ENCODE results near the gene POLR2I. TPM values are rescaled to one million over a fixed set of nuclear protein-coding genes. Genes with fewer than 3 reads are reported as not detected.
A peak's percentile ranks its signal among the peaks of the same experiment; 100 is the strongest.

Gene POLR2I
- total and polyA plus RNA-seq, 2 donors (not counting 1 experiment from before 2014, with no cell fraction given) = 33.4 to 39.1 TPM

DNA sequence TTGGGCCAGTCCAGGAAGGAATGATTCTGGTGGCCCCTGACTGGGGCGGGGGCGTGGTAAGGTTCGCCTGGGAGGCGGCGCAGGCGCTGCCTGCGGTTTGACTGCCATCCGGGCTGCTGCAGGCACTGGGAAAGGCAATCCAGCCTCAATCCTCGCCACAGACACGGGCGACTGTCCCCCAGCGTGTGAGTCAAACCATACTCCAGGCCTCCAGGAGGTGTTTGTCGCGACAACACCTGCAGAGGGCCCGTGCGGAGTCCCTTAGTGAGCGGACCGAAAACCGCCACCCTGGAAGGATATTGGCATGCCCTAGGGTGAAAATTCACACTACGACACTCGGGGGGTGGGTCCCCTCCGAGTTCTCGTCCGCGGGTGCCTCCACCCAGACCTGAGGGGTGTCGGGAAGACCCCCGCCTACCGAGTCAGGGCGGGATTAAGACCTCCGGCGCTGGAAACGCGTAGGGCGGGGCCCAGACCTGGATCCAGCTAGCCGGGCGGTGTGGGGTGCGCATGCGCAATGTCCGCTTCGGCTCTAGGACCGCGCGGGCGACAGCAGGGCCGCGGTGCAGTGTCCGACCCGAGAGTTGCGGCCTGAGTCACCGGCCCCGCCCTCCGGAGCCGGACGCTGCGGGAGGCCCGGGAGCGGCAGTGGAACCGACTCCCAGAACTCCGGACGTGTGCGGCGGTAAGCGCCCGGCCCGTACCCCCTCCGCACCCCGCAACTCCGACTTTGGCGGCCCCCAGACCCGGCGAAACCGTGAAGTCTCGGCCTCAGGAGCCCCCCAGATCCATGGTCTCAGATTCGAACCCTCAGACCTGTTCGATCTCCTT lies 25.0 kb upstream of the POLR2I start, which contains the start of gene CAPNS1:
CAPNS1 (plus strand) TSS at position 594 of the 831 bp plus-strand sequence. CDS start 946 bp downstream, outside the sequence.
- Histone ChIP-seq H3K9me3 (ENCODE audit: control extremely low read depth in 1 of 3, control insufficient read depth in 2 of 3, insufficient read depth in 1 of 3, low read length in 2 of 3) (peaks cover 0 to 5% (median 0%) of the 10 kb centered on the region in 3 donors), H3K27me3 (replicated peaks in 1 of 4; ENCODE audit: control extremely low read depth in 1 of 4, control insufficient read depth in 3 of 4, insufficient read depth in 4 of 4, low read length in 3 of 4) (no peaks in the 10 kb centered on the region), H3K4me3 (ENCODE audit: control extremely low read depth in 1 of 5, extremely low read depth in 1 of 5, insufficient read depth in 1 of 5, low read depth in 2 of 5, low read length in 4 of 5) (peak within 1 kb of the TSS; percentile 76 to 99 (median 89)), H3K36me3 (replicated peaks in 1 of 2; ENCODE audit: control extremely low read depth in 1 of 2, control insufficient read depth in 1 of 2, extremely low read depth in 1 of 2, insufficient read depth in 2 of 2, low read length in 1 of 2) (peaks cover 0 to 13% of the 10 kb centered on the region in 2 experiments), H3K4me1 (ENCODE audit: control insufficient read depth in 2 of 2, insufficient read depth in 2 of 2, low read length in 2 of 2) (peaks cover 4 to 14% of the 10 kb centered on the region in 2 donors), H4K20me1 (ENCODE audit: control insufficient read depth, insufficient read depth, low read length, poor library complexity, severe bottlenecking) (peaks cover 19% of the 10 kb centered on the region), H3K4me2 (replicated peaks; ENCODE audit: low read depth, low read length, poor library complexity, severe bottlenecking) (peak within 1 kb of the TSS; percentile 96), H3K79me2 (ENCODE audit: control insufficient read depth, insufficient read depth, low read length) (peaks cover 20% of the 10 kb centered on the region), H2AFZ (ENCODE audit: insufficient read depth, low read depth, low read length, poor library complexity, severe bottlenecking) (peak within 1 kb of the TSS; percentile 92), H3K9ac (ENCODE audit: low read length) (peak within 1 kb of the TSS; percentile 86), H3K27ac (ENCODE audit: low read length in 2 of 2) (peak within 1 kb of the TSS; percentile 81 to 85)
- ChIA-PET CTCF (interaction anchor here (1.0 to 5.6 kb wide), 3 partner anchors 11 to 30 kb away, joined by 3 to 49 read pairs (median 7); no protein-coding TSS in a partner anchor), POLR2A (interaction anchor here (0.6 to 3.9 kb wide), 4 partner anchors 11 to 872 kb away, joined by 3 to 33 read pairs (median 6); partner anchors contain the start of genes POLR2I, TBCB and THAP8)
- intact Hi-C loops (cut with micrococcal nuclease) = loop anchor here (1.0 kb wide), 3 partner anchors 11 to 144 kb away; partner anchors contain the start of genes SDHAF1 and ZNF565
- ATAC-seq (ENCODE audit: low read depth) = peak; percentile 76
- peak within 1 kb of the TSS; percentile 96 for H3K4me3 Mint-ChIP-seq
- H3K27me3 Mint-ChIP-seq = no peaks in the 10 kb centered on the region
- peak within 1 kb of the TSS; percentile 94 for H3K27ac Mint-ChIP-seq
- under 1% methylated on average over 75 of the region's 75 CpGs for WGBS (ENCODE audit: insufficient coverage)
- TF ChIP-seq EZH2 (IDR thresholded peaks at IDR 0.05; ENCODE audit: borderline replicate concordance, insufficient read depth, low read depth, low read length, poor library complexity, severe bottlenecking) = no peak
- TF ChIP-seq, protein P1, sequence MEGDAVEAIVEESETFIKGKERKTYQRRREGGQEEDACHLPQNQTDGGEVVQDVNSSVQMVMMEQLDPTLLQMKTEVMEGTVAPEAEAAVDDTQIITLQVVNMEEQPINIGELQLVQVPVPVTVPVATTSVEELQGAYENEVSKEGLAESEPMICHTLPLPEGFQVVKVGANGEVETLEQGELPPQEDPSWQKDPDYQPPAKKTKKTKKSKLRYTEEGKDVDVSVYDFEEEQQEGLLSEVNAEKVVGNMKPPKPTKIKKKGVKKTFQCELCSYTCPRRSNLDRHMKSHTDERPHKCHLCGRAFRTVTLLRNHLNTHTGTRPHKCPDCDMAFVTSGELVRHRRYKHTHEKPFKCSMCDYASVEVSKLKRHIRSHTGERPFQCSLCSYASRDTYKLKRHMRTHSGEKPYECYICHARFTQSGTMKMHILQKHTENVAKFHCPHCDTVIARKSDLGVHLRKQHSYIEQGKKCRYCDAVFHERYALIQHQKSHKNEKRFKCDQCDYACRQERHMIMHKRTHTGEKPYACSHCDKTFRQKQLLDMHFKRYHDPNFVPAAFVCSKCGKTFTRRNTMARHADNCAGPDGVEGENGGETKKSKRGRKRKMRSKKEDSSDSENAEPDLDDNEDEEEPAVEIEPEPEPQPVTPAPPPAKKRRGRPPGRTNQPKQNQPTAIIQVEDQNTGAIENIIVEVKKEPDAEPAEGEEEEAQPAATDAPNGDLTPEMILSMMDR (IDR thresholded peaks at IDR 0.05) = peak; percentile 37
- H3K9me3 Mint-ChIP-seq (ENCODE audit: insufficient read depth) = no peaks in the 10 kb centered on the region
- peak; percentile 95 for DNase-seq
- H3K4me1 Mint-ChIP-seq = peaks cover 15% of the 10 kb centered on the region
